GM21447 (cell line): ENCODE data around the gene MXD4.

ENCODE experiments used
- ATAC-seq: cut with Tn5 transposase; IDR thresholded peaks from one replicate; pipeline ENCODE4 v1.9.1; 2021; ENCODE audit not compliant: unreplicated experiment

MXD4 gene

DNA sequence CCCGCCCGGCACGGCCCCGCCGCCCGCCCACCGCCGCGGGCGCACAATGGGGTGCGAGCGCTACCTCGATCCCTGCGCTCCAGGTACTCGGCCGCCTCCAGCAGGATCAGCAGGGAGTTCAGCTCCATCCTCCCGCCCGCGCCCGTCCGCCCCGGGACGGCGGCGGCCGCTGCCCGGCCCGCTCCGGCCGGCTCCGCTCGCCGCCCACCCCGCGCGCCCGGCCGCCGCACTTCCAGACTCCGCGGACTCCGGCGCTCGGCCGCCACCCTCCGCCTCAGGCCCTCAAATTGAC lies at the start of gene MXD4:
TSS of gene MXD4 (minus strand) at position 257 of the 292 bp plus-strand sequence. CDS start at position 128, 129 bp downstream.
- no peak for ATAC-seq

- no peak for ATAC-seq
These were observed 45.0 kb upstream of the MXD4 start for GRCh38 chr4:2306773-2307410.

DNA sequence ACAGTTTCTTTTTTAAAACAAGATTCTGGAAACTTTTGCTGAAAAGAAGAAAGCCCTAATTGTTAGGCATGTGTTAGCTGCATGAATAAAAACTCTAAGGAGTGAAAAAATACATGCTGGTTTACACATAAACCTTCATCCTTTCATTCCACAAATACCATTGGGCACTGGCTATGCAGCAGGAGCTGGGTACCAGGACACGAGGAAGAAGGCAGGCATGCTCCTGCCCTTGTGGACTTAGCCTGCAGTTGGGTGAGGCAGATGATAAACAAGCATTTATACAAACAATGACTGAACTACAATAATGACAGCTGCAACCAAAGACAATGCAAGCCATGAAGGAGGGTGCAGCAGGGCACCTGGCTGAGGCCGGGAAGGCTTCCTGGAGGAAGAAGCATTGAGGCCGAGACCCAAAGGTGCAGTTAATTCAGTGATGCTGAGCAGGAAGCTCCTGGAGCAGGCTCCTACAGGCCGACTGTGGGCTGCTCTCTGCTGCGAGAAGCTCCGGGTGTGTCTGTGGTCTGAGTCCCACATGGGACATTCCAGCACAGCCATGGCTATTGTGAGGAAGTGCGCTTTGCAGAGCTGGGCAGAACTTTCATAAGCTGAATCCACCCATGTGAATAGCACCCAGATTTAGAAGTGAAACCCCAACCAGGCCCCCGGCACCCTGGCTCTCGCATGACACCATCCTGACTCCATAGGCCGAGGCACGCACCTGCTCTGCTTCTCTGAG lies 44.0 kb upstream of the MXD4 start:
- no peak for ATAC-seq

GRCh38 chr4:2304877-2305561 lies 43.1 kb upstream of the MXD4 start:
- ATAC-seq: no peak

DNA sequence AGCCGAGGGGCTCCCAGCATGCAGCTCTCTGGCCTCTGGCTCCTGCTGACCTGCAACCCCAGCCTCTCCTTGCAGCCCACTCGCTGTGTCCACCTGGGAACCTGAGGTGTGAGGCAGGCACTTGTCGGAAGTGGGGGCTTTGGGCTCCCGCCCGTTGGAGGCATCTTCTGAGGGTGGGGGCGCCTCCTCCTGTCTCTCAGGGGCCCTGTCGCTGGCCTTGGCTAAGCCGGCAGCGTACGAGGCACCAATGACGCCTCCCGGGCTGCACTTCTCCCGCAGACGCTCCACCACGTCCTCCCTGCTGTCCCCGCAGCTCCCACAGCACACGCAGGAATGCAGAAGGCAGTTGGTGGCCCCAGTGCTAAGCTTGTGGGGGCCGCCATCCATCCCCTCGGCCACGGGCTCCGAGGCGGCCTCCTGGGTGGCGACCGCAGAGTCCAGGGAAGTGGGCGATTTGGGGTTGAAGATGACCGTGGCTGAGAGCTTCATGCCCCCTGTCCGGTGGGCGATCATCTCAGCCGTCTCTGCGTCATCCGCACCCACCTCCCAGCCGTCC lies 42.5 kb upstream of the MXD4 start:
- ATAC-seq: no peak

DNA sequence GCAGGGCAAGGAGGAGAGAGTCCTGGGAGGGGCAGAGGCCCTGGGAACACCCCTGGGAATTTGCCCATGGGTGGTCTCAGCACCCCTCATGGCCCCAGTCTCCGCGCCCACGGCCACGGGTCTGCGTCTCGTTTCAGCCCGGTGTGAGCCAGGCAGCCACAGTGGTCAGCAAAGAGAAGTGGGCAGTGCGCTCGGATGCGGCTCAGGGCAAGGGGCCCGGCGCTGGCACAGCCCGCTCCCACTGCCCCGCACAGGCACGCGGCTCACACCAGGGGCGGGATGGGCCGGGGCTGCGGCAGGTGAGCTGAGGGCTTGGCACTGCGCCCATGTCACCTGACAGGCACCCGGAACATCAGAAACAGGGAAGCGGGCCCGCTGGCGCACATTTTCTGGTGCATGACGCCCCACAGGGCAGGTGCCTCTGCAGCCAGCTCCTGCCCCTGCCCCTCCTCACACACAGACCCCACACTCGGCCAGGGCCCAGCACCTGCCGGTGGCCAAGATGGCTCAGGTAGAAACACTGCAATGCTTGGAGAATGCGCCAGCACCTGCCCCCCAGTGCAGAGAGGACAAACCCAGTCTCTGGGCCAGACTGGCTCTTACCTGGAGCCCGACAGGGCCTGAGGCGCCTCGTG lies 41.9 kb upstream of the MXD4 start:
- no peak for ATAC-seq

- no peak for ATAC-seq
These were observed 41.3 kb upstream of the MXD4 start for GRCh38 chr4:2303121-2303685.

DNA sequence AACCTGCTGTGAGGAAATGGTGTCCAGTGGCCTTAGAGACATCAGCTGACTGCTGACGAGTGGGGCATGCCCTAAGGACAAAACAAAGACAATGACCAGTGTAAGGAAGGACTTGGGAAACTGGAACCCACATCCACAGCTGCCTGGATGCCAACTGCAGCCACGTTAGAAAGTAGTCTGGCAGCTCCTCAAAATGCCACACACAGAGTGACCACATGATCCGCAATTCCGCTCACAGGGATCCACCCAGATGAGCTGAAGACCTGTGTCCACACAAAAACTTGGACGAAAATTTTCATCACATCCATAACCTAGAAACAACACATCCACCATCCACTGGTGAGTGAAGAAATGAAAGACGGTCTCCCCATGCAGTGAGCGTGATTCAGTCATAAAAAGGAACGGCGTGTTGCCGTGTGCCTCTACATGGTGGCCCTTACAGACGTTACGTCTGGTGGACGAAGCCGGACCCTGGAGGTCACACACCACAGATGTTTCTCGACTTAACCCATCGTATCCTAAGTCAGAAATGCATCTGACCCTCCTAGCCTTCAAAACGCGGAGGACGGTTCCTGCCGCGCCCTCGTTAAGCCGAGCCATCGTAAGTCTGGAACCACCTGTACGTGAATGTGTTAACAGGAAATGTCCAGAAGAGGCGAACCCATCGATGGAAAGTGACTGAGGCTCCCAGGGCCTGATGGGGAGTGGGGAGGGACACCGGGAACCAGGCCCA lies 40.6 kb upstream of the MXD4 start:
- ATAC-seq: no peak

- ATAC-seq: no peak
These were observed 39.9 kb upstream of the MXD4 start for GRCh38 chr4:2301806-2302205.

GRCh38 chr4:2301225-2301642 lies 39.3 kb upstream of the MXD4 start:
- ATAC-seq: no peak

DNA sequence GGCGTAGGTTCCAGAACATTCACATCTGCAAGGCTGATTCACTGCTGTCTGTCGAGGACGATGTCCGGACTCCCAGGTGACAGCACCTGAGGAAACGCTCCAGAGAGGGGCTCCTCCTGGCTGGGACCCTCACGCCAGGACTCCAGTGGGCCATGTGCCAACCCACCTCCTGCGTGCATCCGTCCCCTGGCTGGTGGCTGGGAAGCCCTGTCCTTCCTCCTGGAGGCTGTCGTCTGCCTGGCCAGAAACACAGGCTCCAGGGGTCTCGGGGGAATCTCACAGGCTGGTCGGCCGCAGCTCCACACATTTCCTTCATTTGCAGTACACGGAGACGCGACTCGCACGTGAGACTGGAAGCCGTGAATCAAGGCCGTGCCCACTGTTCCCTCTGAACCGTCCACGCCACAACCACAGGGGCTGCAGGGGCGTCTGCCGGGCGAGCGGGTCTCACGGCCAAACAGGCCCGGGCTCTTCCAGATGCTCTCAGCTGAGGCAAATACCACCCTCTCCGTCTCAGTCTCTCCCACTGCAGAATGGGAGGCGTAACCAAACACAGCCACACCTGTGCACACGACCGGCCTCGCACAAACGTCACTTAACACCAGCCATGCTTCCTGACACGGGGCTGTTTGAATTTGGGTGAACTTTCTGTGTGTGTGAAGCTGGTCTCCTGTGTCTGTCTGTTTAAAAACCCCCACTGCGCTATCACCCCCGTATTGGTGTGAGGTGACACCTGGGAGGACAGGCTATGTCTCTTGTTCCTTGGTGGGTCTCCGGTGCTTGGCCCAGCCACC lies 38.7 kb upstream of the MXD4 start:
- no peak for ATAC-seq

DNA sequence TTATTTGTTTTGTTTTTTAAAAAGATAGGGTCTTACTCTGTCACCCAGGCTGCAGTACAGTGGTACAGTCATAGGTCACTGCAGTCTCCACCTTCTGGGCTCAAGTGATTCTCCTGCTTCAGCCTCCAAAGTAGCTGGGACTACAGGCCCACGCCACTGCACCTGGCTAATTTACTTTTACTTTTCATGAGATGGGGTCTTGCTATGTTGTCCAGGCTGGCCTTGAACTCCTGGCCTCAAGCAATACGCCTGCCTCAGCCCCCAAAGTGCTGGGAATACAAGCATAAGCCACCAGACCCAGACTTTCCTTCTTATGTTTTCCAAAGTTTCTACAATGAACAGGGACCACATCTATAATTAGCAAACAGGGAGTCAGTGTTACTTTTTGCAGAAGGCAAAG lies 37.9 kb upstream of the MXD4 start:
- no peak for ATAC-seq

DNA sequence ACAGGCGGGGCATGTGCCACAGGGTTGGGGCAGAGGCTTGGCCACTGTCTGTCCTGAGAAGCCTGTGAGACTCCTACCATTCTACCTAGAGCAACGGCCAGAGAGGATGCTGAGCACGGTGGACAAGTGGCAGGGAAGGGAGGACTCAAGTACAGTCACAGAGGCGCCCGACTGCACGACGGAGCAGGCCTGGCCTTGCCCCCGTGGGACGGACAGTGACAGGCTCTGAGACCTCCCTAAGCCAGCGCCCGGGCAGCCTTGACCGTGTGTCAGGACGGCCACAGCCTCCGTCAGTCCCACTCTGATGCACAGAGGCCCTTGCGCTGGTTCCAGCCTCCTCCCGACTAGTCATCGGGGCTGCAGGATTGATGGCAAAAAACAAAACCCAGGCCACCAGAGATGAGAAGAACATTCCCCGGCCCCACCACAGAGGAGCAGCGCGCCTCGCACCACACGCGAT lies 36.7 kb upstream of the MXD4 start:
- ATAC-seq: no peak

DNA sequence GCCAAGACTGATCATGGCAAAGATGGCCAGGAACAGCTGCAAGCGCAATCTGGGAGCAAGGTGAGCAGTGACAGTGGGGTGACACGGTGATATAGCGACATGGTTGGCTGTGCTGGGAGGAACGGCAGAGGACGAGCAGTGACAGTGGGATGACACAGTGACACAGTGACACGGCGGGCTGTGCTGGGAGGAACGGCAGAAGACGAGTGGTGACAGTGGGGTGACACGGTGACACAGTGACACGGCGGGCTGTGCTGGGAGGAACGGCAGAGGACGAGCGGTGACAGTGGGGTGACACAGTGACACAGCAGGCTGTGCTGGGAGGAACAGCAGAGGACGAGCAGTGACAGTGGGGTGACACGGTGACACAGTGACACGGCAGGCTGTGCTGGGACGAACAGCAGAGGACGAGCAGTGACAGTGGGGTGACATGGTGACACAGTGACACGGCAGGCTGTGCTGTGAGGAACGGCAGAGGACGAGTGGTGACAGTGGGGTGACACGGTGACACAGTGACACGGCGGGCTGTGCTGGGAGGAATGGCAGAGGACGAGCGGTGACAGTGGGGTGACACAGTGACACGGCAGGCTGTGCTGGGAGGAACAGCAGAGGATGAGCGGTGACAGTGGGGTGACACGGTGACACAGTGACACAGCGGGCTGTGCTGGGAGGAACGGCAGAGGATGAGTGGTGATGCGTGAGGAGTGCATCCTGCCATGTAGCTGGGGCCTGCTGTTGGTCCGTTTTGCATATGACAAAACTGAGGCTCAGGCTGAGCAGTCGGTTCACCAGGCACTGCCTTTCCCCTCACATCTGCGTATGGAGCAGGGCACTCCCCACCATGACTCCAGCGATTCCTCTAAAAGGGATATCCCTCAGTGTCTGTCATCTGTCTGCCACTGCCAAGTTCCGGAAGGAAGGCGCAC lies 36.0 kb upstream of the MXD4 start:
- no peak for ATAC-seq

- ATAC-seq: no peak
These were observed 35.0 kb upstream of the MXD4 start for GRCh38 chr4:2296631-2297601.

- no peak for ATAC-seq
These were observed 34.1 kb upstream of the MXD4 start for GRCh38 chr4:2295900-2296442.

DNA sequence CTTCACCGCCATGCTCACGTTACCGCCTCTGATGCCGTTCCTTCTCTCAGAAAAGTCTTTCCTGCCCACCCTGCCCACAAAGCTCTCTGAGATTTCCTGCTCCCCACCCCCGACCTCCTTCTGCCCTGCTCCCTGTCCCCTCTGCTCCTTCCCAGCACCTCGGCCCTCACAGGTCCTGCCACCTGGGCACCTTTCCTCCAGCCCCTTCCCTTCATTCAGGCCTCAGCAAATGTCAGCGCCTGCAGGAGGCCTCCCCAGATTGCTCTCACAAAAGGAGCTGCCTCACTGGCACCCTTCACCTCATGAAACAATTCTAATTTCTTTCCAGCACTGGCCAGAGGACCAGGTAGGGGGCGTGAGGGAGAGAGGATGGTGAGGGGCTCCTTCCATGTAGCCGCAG lies 33.6 kb upstream of the MXD4 start:
- no peak for ATAC-seq
